ENCODE results near the gene FEZ2.

DNA sequence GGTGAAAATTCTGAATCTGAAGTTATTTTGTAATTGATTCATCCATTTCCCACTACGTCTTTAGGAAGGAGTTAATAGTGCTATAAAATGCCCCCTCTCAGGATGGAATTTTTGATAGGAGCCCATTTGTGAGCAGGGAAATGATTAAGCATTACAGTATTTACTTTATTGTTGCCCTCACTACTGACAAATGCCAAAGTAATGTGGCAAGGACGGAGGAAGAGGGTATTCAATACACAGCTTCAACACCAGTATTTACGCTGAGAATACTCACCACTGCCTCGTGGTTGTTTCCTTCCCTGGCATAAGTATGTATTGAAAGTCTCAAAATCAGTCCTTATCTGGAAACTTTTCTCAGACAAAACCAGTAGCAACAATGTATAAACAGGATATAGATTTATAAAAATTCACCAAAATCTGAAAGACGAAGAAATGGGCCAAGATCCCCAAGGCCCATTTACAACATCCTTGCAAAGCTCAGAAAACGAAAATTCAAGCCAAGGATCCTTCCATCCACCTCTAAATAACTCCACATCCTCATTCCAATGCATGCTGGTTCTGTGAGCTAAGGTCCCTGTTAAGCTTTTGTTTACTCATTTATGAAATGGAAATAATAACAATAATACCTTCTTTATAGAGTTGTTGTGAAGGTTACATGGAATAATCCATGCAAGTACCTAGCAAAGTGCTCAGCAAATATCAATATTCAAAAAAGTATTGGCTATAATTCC lies 29.3 kb downstream of the FEZ2 start:
- TF ChIP-seq ZNF445 (CRISPR knock-in tag; IDR thresholded peaks at IDR 0.05; ENCODE audit: low read depth) (no peak), RFX5 (IDR thresholded peaks at IDR 0.05; ENCODE audit: low read depth, low read length) (no peak), SUPT5H (IDR thresholded peaks at IDR 0.05) (no peak), HDAC6 (IDR thresholded peaks at IDR 0.05; ENCODE audit: low read depth, low read length) (no peak), PHTF2 (CRISPR knock-in tag; IDR thresholded peaks at IDR 0.05) (no peak)
- TF ChIP-seq, protein P1, sequence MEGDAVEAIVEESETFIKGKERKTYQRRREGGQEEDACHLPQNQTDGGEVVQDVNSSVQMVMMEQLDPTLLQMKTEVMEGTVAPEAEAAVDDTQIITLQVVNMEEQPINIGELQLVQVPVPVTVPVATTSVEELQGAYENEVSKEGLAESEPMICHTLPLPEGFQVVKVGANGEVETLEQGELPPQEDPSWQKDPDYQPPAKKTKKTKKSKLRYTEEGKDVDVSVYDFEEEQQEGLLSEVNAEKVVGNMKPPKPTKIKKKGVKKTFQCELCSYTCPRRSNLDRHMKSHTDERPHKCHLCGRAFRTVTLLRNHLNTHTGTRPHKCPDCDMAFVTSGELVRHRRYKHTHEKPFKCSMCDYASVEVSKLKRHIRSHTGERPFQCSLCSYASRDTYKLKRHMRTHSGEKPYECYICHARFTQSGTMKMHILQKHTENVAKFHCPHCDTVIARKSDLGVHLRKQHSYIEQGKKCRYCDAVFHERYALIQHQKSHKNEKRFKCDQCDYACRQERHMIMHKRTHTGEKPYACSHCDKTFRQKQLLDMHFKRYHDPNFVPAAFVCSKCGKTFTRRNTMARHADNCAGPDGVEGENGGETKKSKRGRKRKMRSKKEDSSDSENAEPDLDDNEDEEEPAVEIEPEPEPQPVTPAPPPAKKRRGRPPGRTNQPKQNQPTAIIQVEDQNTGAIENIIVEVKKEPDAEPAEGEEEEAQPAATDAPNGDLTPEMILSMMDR (IDR thresholded peaks at IDR 0.05 in 2 of 3, conservative IDR thresholded peaks at IDR 0.05 in 1 of 3; ENCODE audit: insufficient read depth in 2 of 3, low read depth in 1 of 3, low read length in 3 of 3) = no peak
- TF ChIP-seq, protein P2, sequence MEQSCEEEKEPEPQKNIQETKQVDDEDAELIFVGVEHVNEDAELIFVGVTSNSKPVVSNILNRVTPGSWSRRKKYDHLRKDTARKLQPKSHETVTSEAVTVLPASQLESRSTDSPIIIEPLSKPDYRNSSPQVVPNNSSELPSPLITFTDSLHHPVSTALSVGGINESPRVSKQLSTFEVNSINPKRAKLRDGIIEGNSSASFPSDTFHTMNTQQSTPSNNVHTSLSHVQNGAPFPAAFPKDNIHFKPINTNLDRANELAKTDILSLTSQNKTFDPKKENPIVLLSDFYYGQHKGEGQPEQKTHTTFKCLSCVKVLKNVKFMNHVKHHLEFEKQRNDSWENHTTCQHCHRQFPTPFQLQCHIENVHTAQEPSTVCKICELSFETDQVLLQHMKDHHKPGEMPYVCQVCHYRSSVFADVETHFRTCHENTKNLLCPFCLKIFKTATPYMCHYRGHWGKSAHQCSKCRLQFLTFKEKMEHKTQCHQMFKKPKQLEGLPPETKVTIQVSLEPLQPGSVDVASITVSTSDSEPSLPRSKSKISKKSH (CRISPR knock-in tag; IDR thresholded peaks at IDR 0.05) = no peak
- TF ChIP-seq, protein P3, sequence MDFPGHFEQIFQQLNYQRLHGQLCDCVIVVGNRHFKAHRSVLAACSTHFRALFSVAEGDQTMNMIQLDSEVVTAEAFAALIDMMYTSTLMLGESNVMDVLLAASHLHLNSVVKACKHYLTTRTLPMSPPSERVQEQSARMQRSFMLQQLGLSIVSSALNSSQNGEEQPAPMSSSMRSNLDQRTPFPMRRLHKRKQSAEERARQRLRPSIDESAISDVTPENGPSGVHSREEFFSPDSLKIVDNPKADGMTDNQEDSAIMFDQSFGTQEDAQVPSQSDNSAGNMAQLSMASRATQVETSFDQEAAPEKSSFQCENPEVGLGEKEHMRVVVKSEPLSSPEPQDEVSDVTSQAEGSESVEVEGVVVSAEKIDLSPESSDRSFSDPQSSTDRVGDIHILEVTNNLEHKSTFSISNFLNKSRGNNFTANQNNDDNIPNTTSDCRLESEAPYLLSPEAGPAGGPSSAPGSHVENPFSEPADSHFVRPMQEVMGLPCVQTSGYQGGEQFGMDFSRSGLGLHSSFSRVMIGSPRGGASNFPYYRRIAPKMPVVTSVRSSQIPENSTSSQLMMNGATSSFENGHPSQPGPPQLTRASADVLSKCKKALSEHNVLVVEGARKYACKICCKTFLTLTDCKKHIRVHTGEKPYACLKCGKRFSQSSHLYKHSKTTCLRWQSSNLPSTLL (IDR thresholded peaks at IDR 0.05) = no peak

All from K562 (cell line).